K562 (cell line): Measurements from ENCODE around the gene TCF3. TPM values are rescaled to one million over a fixed set of nuclear protein-coding genes. Genes with fewer than 3 reads are reported as not detected.

Experiments
- ARID1B ChIP-seq: fragments of 450-650 bp; IDR thresholded peaks from 2 replicates; pipeline ENCODE4 v1.6.1; 2016; ENCODE audit warnings: antibody characterized with exemption, mild to moderate bottlenecking, inconsistent platforms
- ARID4B ChIP-seq: sonication (generic); formaldehyde crosslinking; IDR thresholded peaks from 2 replicates; pipeline ENCODE4 v1.8.0; 2022; ENCODE audit warnings: mild to moderate bottlenecking, missing genetic modification reagents
- ASH1L ChIP-seq: fragments of 450-650 bp; IDR thresholded peaks from 2 replicates; pipeline ENCODE4 v1.6.1; 2018; ENCODE audit warnings: borderline replicate concordance, mild to moderate bottlenecking, low read depth; ENCODE audit not compliant: partially characterized antibody
- BCL6 ChIP-seq: fragments of 250-450 bp; sonication (Bioruptor Pico); IDR thresholded peaks from 2 replicates; pipeline ENCODE4 v1.4.0; 2020
- BRF2 ChIP-seq: IDR thresholded peaks from 3 replicates; pipeline ENCODE4 v1.6.1; 2011; ENCODE audit warnings: borderline replicate concordance, mild to moderate bottlenecking; ENCODE audit not compliant: insufficient read length, insufficient read depth
- HES1 ChIP-seq: fragments of 450-650 bp; IDR thresholded peaks from 2 replicates; pipeline ENCODE4 v1.6.1; 2016; ENCODE audit warnings: low read depth, mild to moderate bottlenecking, moderate library complexity
- KLF1 ChIP-seq: fragments of 450-650 bp; IDR thresholded peaks from 2 replicates; pipeline ENCODE4 v1.6.1; 2016; ENCODE audit warnings: missing genetic modification characterization, missing compliant biosample characterization
- PCBP1 ChIP-seq: fragments of 200-400 bp; formaldehyde crosslinking; IDR thresholded peaks from 2 replicates; pipeline ENCODE4 v1.6.1; 2018; ENCODE audit warnings: mild to moderate bottlenecking, low read depth, low read length; ENCODE audit not compliant: poor library complexity, severe bottlenecking
- PHF21A ChIP-seq: fragments of 450-650 bp; IDR thresholded peaks from 2 replicates; pipeline ENCODE4 v1.6.1; 2017; ENCODE audit warnings: low read depth, borderline replicate concordance
- POLR2AphosphoS2 ChIP-seq: IDR thresholded peaks from 2 replicates; pipeline ENCODE4 v1.6.1; 2012; ENCODE audit warnings: low read length, improper control_type of control experiment
- RERE ChIP-seq: sonication (generic); formaldehyde crosslinking; IDR thresholded peaks from 2 replicates; pipeline ENCODE4 v1.8.0; 2023; ENCODE audit warnings: missing genetic modification reagents, mild to moderate bottlenecking, borderline replicate concordance
- RFX7 ChIP-seq: fragments of 250-450 bp; sonication (Bioruptor Pico); IDR thresholded peaks from 2 replicates; pipeline ENCODE4 v1.5.1; 2021; ENCODE audit warnings: mild to moderate bottlenecking
- ZKSCAN1 ChIP-seq: fragments of 150-350 bp; IDR thresholded peaks from 2 replicates; pipeline ENCODE4 v1.6.1; 2016; ENCODE audit warnings: low read depth, low read length
- ZNF121 ChIP-seq: sonication (generic); formaldehyde crosslinking; conservative IDR thresholded peaks from 2 replicates; pipeline ENCODE4 v1.8.0; 2022; ENCODE audit warnings: missing genetic modification reagents
- ZNF444 ChIP-seq: fragments of 250-450 bp; sonication (Bioruptor Pico); IDR thresholded peaks from 2 replicates; pipeline ENCODE4 v1.4.0; 2020; ENCODE audit warnings: mild to moderate bottlenecking, moderate library complexity
- ZNF695 ChIP-seq: fragments of 450-650 bp; formaldehyde crosslinking; IDR thresholded peaks from 2 replicates; pipeline ENCODE4 v1.4.0; 2020; ENCODE audit warnings: mild to moderate bottlenecking, moderate library complexity
- polyA plus RNA-seq, 8 experiments: library from polyadenylated mRNA; depleted of rRNA in 4 of 8; stranded (reverse) in 5 of 8; unstranded in 3 of 8; fragments of >200 nt; fragmentation: Nextera tagmentation in 2 of 8; fragmentation: Illumina TruSeq in 1 of 8; extraction: Ambion mirVana in 2 of 8; extraction: Trizol in 1 of 8; gene quantifications; 2 replicates each; pipeline versions ENCODE4 v1.2.1 to v1.2.3, GENCODE V29; 2011 to 2014; ENCODE audit warnings: inconsistent platforms in 1 of 8, missing spikeins in 1 of 8
- total RNA-seq, 7 experiments: library from RNA; depleted of rRNA in 6 of 7; stranded (reverse); fragments of >200 nt in 6 of 7; fragmentation: Illumina TruSeq in 2 of 7; extraction: Trizol in 2 of 7; gene quantifications; 2 replicates each; pipeline versions ENCODE4 v1.2.1 to v1.2.3, GENCODE V29; 2011 to 2021; ENCODE audit warnings: low replicate concordance in 1 of 7

The TCF3 gene
- total and polyA plus RNA-seq, 9 of the 15 experiments (the other 6 are each of a cell fraction or from before 2014, with no cell fraction given), result 5.6 to 259 (median 84.0) TPM

- TF ChIP-seq ARID4B, result no peak
- no peak for TF ChIP-seq ASH1L
- peak; percentile 85 for TF ChIP-seq ARID1B
- TF ChIP-seq HES1, result no peak
- no peak for TF ChIP-seq BCL6 (CRISPR knock-in tag)
- no peak for TF ChIP-seq ZNF121
- TF ChIP-seq ZKSCAN1, result no peak
- no peak for TF ChIP-seq BRF2
- no peak for TF ChIP-seq RFX7 (CRISPR knock-in tag)
- TF ChIP-seq PHF21A, result no peak
- TF ChIP-seq RERE (CRISPR knock-in tag), result no peak
- no peak for TF ChIP-seq ZNF695 (CRISPR knock-in tag)
- TF ChIP-seq ZNF444 (CRISPR knock-in tag), result no peak
- TF ChIP-seq PCBP1, result no peak
- no peak for TF ChIP-seq KLF1 (tag)
- TF ChIP-seq POLR2AphosphoS2, result no peak
Measured at GRCh38 chr19:1601613-1602064, 50.8 kb downstream of the TCF3 start (continued).
